ENCODE data around the gene DEGS1. TPM values are rescaled to one million over a fixed set of nuclear protein-coding genes. Genes with fewer than 3 reads are reported as not detected.

DEGS1 gene
- total RNA-seq, 1 donor from 2014 or later: 77.1 TPM

DNA sequence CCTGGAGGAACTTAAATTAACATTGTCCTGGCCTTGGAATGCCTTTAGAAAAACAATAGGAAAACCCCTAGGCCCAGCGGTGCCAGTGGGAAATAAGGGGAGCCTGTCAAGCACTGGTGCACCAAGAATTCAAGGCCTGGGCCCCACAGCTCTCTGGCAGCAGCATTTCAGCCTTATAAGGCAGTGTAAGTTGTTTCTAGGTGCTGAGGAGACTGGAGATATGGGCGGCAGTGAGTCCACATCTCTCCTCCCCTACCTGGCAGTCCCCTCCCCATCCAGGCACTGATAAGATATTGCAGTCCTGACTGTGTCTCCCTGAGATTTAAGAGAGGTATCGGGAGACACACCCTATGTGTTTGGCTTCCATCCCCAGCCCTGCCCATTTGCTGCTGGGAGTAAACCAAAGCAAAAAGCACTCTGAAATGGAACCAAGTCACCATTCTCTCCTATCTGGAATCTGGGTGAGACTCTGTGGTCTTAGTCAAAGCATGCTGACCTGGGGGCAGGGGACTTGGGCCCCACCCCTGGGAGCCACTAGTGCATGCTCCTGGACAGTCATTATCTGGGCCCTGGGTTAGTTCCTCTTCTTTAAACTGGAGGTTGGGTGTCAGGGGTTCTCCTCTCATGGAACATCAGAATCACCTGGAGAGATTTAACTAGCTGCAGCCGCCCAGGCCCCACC, 30.5 kb downstream of the DEGS1 start:
- DNase-seq: no peak

DNA sequence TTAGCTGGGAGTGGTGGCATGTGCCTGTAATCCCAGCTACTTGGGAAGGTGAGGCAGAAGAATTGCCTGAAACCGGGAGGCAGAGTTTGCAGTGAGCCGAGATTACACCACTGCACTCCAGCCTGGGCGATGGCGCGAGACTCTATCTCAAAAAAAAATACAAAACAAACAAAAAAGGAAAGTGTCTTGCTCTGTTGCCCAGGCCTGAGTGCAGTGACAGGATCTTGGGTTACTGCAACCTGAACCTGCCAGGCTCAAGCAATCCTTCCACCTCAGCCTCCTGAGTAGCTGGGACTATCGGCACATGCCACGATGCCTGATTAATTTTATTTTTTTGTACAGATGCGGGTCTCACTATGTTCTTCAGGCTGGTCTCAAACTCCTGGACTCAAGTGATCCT, 33.3 kb downstream of the DEGS1 start:
- DNase-seq: no peak

DNA sequence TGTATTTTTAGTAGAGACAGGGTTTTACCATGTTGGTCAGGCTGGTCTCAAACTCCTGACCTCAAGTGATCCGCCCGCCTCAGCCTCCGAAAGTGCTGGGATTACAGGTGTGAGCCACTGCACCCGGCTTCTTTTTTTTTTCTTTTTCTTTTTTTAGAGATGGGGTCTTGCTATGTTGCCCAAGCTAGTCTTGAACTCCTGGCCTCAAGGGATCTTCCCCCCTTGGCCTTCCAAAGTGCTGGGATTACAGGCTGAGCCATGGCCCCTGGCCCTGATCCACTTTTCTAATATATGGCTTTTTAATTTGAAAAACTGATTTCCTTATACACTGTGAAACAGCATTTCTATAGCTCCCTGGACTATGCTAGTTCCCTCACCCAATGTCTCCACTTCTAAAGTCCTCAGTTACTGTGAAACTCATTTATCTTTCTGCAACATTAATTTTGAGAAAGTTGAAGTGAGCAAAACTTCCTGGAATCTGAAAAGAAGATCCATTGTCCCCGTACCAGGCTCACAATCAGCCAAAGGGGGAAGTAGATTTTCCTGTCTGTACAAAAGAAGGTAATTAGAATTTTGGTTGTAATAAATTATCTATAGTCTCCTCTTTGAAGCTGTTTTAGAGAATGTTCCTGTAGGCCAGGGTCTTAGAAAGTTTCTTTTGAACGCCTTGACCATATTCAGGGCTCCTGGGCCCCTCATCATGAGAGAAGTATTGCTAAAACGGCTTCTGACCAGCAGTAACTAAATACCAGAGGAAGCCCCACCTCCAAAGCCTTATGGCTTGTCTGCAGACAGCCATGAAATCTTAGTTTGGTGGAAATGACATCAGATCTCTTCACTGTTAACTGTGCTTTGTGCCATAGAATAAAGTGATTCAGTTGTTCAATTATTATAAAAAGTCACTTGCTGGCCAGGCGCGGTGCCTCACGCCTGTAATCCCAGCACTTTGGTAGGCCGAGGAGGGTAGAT, 34.9 kb downstream of the DEGS1 start:
- DNase-seq: no peak

DNA sequence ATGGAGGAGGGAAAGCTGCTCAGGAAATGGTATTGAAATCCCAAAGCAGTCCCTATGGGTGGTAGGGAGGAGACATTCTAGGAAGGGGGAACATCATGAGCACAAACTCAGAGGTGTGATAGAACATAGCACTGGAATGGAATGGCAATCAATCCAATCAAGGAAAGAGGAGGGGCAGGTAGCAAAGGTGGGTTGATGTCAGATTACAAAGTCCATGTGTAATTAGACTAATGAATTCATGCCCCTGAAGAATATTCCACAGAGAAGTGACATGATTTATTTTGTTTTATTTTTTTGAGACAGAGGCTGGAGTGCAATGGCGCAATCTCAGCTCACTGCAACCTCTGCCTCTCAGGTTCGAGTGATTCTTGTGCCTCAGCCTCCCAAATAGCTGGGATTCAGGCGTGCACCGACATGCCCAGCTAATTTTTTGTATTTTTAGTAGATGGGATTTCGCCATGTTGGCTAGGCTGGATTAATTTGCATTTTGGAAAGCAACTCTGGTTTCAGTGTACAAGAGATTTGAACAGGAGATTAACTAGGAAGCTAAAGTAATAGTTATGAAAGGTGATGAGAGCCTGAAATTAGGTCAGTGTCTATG, 36.1 kb downstream of the DEGS1 start:
- no peak for DNase-seq

DNA sequence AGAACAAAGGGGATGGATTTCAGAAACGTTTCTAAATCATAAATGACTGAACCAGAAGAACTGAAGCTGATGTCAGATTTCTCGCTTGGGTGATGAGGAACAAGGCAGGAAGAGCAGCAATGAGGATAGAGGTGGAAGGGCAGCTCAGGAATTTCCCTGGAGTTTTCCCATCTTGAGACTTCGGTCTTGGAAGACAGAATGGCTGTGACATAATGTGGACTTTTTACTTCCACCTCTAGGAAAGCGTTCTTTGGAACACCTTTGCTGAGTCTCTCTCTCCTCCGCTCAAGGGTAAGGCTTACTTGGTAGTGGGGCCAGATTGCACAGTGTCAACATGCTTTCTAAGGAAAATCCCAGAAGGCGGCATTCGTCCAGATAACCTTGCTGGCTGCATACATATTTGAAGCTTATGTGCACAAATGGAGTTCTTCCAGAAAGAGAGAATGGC, 36.6 kb downstream of the DEGS1 start:
- no peak for DNase-seq

DNA sequence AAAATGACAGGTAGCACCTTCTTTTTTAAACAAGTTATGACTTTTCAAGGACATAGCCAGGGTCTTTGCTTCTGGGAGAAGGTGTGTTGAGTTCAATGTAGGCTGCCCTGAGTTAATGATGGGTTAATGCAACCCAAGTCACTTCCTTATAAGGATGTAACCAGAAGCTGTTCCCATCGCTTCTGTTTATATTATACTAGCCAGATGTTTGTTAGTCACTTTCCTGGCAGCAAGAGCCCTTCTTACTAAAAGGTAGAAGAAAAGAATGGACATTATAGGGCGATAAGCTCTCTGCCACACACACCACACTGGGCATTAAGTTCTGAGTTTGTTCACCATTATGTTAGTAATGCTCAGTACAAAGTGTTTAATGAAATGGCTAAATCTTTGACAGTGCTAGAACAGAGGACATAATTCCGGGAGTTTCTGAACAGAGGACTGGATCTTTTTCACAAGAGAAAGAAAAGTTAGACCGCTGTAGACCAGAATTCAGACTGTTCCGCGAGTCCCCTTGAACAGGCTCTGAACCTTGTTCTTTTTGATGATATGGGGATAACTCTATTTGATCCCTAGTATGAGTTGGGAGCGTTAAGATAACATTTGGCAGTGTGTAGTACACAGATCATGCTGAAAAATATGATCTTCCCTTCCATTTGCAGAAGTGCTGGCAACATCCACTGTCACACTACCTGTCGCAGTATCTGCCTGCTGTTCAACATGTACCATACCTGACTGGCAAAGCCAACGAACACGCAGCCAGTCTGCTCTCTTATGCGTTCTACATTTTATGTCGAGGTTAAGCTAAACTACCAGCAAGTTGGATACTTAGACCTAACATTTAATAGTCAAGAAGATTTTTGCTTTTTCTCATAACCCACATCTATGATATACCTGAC, 41.0 kb downstream of the DEGS1 start:
- peak; percentile 51 for DNase-seq

DNA sequence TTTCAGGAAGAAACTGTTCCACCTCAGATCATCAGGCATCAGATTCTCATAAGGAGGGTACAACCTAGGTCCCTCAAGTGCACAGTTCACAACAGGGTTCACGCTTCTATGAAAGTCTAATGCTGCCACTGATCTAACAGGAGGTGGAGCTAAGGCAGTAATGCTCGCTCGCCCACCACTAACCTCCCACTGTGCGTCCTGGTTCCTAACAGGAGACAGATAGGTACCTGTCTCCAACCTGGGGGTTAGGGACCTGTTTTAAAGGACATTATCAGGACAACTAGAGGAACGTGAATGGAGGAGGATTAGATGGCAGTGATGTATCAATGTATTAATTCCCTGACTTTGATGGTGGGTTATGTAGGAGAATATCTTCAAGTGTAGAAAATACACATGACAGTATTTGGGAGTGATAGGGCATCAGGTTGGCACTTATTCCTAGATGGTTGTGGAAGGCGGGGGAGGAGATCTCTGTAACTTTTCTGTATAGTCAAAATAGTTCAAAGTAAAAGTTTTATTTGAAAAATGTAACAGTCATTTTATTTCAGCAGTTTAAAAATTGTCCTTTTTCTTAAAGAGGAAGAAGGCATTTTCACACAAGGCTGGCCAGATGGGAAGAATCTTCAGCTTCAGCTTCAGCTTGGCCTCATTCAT, 43.9 kb downstream of the DEGS1 start:
- DNase-seq: no peak

DNA sequence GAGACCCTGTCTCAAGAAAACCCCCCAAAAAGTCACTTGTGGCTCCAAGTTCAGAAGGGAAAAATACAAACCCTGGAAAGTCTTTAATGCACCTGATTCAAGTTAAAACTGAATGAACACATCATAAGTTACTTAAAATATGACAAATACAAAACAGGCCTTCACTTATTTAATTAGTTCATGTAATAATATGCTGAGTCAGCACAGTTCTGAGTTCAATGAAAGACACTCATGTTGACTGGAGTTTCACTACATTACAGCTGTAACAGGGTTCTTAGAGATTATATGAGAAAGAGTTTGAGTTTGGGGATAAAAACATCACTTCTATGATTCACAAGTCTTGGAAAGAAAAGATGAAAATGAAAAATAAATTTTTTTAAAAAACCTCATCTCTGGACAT, 51.0 kb downstream of the DEGS1 start:
- no peak for DNase-seq

DNA sequence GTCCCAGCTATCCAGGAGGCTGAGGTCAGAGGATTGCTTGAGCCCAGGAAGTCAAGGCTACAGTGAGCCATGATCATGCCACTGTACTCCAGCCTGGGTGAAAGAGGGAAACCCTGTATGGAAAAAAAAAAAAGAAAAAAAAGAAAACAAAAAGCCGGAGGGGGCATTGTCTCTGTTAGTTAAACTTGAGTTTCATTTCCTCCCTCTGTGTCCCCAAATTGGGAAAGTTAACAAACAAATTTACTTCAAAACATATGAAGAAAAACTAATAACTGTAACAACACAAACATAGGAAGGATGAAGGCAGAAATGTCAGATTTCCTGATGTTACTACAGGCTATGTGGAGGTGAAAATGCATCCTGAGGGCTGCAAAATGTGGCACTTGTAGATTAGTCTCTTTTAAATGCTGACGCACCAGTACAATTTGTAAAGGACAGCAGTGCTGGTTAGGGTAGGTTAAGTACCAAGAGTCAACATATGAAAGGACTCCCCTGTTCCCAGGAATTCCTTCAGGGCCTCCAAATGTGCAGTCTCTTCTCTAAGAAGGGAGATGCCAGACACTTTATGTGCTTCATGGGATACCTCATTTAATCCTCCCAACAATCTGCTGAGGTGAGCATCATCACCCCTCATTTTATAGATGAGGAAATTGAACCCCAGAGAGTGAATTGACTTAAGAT, 52.9 kb downstream of the DEGS1 start:
- DNase-seq: no peak

DNA sequence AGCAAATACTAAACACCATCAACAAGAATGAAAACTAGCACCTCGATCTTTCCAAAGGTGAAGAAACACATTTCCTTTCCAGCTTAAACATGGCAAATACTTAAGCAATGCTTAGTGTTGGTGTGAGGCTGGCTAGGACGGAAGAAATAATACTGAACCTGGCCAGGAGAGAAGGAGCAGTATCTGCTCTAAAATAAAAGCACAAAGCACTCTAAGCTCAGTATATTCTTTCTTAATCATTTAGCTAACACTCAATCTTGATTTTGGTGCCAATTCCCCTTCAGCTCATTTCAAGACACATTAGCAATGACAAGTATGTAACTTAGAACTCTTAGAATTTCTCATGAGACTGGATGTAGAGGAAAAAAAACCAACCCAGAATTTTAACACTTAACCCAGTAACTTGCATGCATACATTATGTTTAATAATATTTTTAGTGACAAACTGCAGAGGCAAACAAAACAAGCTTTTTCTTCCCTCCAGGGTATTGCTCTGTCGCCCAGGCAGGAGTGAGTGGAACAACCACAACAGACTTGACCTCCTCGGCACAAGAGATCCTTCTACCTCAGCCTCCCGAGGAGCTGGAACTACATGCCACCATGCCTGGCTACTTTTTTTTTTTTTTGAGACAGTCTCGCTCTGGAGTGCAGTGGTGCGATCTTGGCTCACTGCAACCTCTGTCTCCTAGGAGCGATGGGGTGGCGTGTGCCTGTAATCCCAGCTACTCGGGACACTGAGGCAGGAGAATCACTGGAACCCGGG, 54.3 kb downstream of the DEGS1 start:
- no peak for DNase-seq

DNA sequence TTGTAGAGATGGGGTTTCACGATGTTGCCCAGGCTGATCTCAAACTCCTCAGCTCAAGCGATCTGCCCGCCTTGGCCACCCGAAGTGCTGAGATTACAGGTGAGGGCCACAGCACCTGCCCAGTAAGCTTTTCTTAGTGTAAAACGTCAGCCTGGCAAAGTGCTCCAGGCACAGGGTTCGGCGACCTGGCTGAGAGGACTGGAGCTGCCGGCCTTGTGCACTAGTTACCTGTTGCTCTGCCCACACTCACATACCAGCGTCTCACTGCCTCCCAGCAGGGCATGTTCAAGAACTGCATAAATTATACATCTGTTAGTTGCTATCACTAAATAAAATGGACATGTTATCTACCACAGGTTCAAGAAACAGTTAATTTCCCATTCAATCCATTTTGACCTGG, 55.2 kb downstream of the DEGS1 start:
- no peak for DNase-seq

DNA sequence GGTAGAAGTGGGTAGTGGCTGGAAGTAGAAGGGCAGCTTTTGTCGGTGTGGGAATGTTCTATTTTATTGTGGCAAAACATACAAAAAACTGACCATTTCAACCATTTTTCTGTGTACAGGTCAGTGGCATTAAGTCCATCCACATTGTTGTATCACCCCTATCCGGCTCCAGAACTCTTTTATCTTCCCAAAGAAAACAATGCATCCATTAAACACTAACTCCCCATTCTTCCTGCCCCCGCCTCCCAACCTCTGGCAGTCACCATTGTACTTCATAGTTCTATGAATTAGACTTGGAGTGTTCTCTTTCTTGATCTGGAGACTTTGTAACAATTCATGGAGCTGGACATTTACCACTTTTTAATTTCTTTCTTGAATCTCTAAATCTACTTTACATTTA, 55.7 kb downstream of the DEGS1 start:
- DNase-seq: no peak

Small RNAs within 50 kb of the gene (small RNA-seq; reads per million reads assigned to genes)
- gene AC092809.3 (ENCODE audit: low replicate concordance): not detected
- not detected for gene RF00139 (ENCODE audit: low replicate concordance)

Other genes with a start within 250 kb of the DEGS1 start
- gene FBXO28, start 69.1 kb upstream of the DEGS1 start, total RNA-seq: 31.0 TPM
- gene NVL, start 146.9 kb downstream of the DEGS1 start, total RNA-seq: 48.3 TPM
- 19.8 TPM for gene CNIH4, start 173.6 kb downstream of the DEGS1 start, total RNA-seq

Data from tongue (tissue), 3 donors.